Kidney epithelial cell (primary cell): ENCODE results near the gene MYH7B. TPM values are rescaled to one million over a fixed set of nuclear protein-coding genes. Genes with fewer than 3 reads are reported as not detected.

Source experiments
- DNase-seq: peaks from one replicate; pipeline ENCODE4 v3.0.0-alpha.2; 2010; ENCODE audit warnings: low read depth
- H3K27me3 ChIP-seq: 2 replicates; pipeline ENCODE4 v1.6.0; 2011; ENCODE audit warnings: low read length; ENCODE audit not compliant: control insufficient read depth, insufficient read depth
- H3K36me3 ChIP-seq: 2 replicates; pipeline ENCODE4 v1.5.1; 2011; ENCODE audit warnings: low read length; ENCODE audit not compliant: control insufficient read depth, insufficient read depth
- H3K4me3 ChIP-seq: 2 replicates; pipeline ENCODE4 v1.5.1; 2011; ENCODE audit warnings: low read depth, mild to moderate bottlenecking, control low read depth, low read length
- CTCF ChIP-seq: IDR thresholded peaks from 2 replicates; pipeline ENCODE4 v1.5.1; 2011; ENCODE audit warnings: mild to moderate bottlenecking, moderate library complexity, low read length, control low read depth, inconsistent platforms; ENCODE audit not compliant: insufficient read depth, poor library complexity, severe bottlenecking
- total RNA-seq: library from RNA; depleted of rRNA; stranded (reverse); fragments of >200 nt; gene quantifications from 2 replicates; pipeline ENCODE4 v1.2.3, GENCODE V29; 2015

The MYH7B gene
- total RNA-seq, 1 donor from 2014 or later: 0.04 TPM

DNA sequence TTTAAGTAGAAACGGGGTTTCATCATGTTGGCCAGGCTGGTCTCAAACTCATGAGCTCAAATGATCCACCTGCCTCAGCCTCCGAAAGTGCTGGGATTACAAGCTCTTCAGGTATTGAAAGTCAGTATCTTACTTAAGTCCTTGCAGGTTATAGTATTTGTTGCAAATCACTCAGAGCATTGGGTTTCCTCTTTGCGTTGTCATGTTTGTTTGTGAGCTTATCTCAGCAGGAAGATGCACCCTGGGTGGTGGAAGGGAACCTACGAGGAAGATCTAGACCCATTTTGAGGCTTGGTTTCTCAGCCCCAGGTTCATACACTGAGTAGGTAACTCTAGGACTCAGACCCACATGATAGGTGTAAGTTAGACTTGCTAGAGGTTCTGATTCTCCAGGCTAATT lies 18.6 kb downstream of the MYH7B start:
- Histone ChIP-seq H3K36me3 (no peaks in the 10 kb centered on the region), H3K27me3 (peaks cover 5% of the 10 kb centered on the region), H3K4me3 (no peak overlapping the region)
- no peak for TF ChIP-seq CTCF
- DNase-seq: no peak

DNA sequence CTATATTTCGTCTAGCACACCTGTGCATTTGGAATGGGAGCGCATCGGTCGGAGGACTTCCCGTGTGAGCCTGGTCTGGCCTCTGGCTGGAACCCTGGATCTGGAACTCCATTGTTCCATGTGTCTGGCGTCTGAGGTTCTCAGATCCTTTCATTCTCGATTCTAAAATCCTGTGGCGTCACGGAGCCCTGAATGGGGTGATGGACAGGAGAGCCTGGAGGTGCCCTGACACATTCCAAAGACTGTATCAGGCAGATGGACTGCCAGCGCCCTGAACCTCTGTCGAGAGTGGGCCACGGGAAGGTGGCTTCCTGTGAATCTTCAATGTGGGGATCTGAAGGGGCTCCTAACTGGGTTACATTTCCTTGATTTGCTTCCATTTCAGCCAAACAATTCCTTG lies 20.6 kb downstream of the MYH7B start:
- Histone ChIP-seq H3K36me3 (no peaks in the 10 kb centered on the region), H3K4me3 (no peak overlapping the region), H3K27me3 (peaks cover 5% of the 10 kb centered on the region)
- DNase-seq: no peak
- TF ChIP-seq CTCF: no peak

- TF ChIP-seq CTCF: no peak
- DNase-seq: no peak
- Histone ChIP-seq H3K4me3 (no peak overlapping the region), H3K27me3 (peaks cover 5% of the 10 kb centered on the region), H3K36me3 (no peaks in the 10 kb centered on the region)
Observed at GRCh38 chr20:34977365-34978091, 21.9 kb downstream of the MYH7B start.

GRCh38 chr20:34978092-34978744 lies 22.6 kb downstream of the MYH7B start:
- DNase-seq: no peak
- no peak overlapping the region for H3K4me3 ChIP-seq
- no peak for TF ChIP-seq CTCF
- H3K27me3 ChIP-seq: peaks cover 5% of the 10 kb centered on the region
- no peaks in the 10 kb centered on the region for H3K36me3 ChIP-seq

- DNase-seq: no peak
- TF ChIP-seq CTCF: no peak
- peaks cover 16% of the 10 kb centered on the region for H3K27me3 ChIP-seq
- H3K4me3 ChIP-seq: no peak overlapping the region
- H3K36me3 ChIP-seq: no peaks in the 10 kb centered on the region
Observed at GRCh38 chr20:34979366-34980153, 23.9 kb downstream of the MYH7B start.
